Thoracic aorta (tissue), 2 donors: ENCODE data around the gene CNPPD1. TPM values are rescaled to one million over a fixed set of nuclear protein-coding genes. Genes with fewer than 3 reads are reported as not detected.

ENCODE experiments used
- ATAC-seq: fragments of 150-250 bp; one replicate; pipeline ENCODE4 v1.8.0; 2017; ENCODE audit warnings: low read depth; ENCODE audit not compliant: insufficient number of reproducible peaks, low FRiP score
- DNase-seq: peaks from one replicate; pipeline ENCODE4 v3.0.0-alpha.2; 2020; ENCODE audit warnings: low spot score
- H3K27ac ChIP-seq, 2 donors: fragments of 200-600 bp; sonication (generic); 1 replicate in 1 of 2; 2 replicates in 1 of 2; pipeline ENCODE4 v1.5.1; 2016; ENCODE audit warnings: mild to moderate bottlenecking in 2 of 2, moderate library complexity in 2 of 2
- H3K27me3 ChIP-seq: fragments of 200-600 bp; sonication (generic); replicated peaks from 2 replicates; pipeline ENCODE4 v1.6.0; 2016; ENCODE audit warnings: mild to moderate bottlenecking; ENCODE audit not compliant: insufficient read depth
- H3K36me3 ChIP-seq: fragments of 200-600 bp; sonication (generic); one replicate; pipeline ENCODE4 v1.5.1; 2016
- H3K4me1 ChIP-seq, 2 donors: fragments of 200-600 bp; sonication (generic); 1 replicate in 1 of 2; 2 replicates in 1 of 2; pipeline versions ENCODE4 v1.5.1 to v1.6.0; 2016; ENCODE audit warnings: low read depth in 2 of 2, mild to moderate bottlenecking in 1 of 2; ENCODE audit not compliant: control insufficient read depth in 1 of 2
- H3K4me3 ChIP-seq: fragments of 200-600 bp; sonication (generic); 2 replicates; pipeline ENCODE4 v1.5.1; 2016; ENCODE audit warnings: mild to moderate bottlenecking
- H3K9me3 ChIP-seq: fragments of 200-600 bp; sonication (generic); 2 replicates; pipeline ENCODE4 v1.5.1; 2016
- CTCF ChIP-seq: fragments of 200-600 bp; sonication (generic); IDR thresholded peaks from one replicate; pipeline ENCODE4 v1.5.1; 2019; ENCODE audit warnings: antibody characterized with exemption
- total RNA-seq, 2 donors: library from RNA; depleted of rRNA; stranded (reverse); fragments of >200 nt; gene quantifications; one replicate each; pipeline versions ENCODE4 v1.1.0 to v1.2.3, GENCODE V29; 2016

The CNPPD1 gene
- total RNA-seq, 2 donors from 2014 or later = 31.9 to 51.0 TPM

DNA sequence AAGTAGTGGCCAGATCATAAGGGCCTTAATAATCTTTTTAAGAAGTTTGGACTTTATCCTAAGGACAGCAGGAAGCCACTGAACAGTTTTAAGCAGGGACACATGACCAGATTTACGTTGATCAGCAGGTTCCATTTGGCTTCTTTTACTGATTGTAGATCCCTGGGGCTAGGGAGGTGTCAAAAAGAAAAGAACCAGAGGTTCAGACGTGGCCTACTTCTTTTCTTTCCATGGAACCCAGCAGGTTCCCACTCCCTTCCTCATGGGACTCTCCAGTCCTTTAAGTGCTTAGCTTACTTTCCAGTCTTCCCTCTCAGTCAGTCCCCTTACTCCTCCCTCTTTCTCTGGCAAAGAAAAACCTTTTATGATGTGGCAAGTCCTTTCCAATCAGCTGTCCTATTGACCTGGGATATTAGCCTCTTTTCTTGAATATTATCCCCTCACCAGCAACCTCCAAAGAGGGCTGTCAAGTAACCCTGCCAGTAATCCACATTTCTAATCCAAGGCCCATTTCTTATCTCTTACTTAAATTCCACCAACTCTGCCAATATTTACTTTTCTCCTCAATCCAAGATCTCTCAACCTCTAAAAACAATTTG lies 49.6 kb downstream of the CNPPD1 start:
- peaks cover 4 to 28% of the 10 kb centered on the region in 2 donors for H3K4me1 ChIP-seq
- no peak for DNase-seq
- H3K27me3 ChIP-seq = no peaks in the 10 kb centered on the region
- no peak overlapping the region for H3K27ac ChIP-seq
- H3K4me3 ChIP-seq = no peak overlapping the region
- H3K36me3 ChIP-seq = no peaks in the 10 kb centered on the region
- no peak for TF ChIP-seq CTCF
- ATAC-seq = no peak
- H3K9me3 ChIP-seq = no peaks in the 10 kb centered on the region

DNA sequence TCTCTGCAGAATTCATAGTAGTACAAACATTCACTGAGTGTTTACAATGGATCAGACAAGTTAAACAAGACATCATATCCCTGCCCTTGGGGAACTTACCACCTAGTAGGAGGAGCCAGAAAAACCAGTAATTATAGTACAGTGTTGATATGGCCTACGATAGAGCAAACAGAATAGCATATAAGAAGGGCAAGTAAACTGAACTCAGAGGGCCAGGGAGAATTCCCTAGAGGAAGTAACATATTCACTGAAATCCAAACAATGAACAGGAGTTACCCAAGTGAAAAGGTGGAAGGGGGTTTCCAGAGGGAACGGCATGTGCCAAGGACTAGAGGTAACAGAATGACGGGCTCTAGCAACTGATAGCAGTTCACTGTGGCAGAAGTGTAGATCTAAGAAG lies 50.2 kb downstream of the CNPPD1 start:
- no peak for TF ChIP-seq CTCF
- no peaks in the 10 kb centered on the region for H3K36me3 ChIP-seq
- ATAC-seq (no peak), DNase-seq (no peak)
- H3K27me3 ChIP-seq = no peaks in the 10 kb centered on the region
- H3K27ac ChIP-seq = no peak overlapping the region
- no peaks in the 10 kb centered on the region for H3K9me3 ChIP-seq
- H3K4me3 ChIP-seq = no peak overlapping the region
- H3K4me1 ChIP-seq = peaks cover 4 to 28% of the 10 kb centered on the region in 2 donors

DNA sequence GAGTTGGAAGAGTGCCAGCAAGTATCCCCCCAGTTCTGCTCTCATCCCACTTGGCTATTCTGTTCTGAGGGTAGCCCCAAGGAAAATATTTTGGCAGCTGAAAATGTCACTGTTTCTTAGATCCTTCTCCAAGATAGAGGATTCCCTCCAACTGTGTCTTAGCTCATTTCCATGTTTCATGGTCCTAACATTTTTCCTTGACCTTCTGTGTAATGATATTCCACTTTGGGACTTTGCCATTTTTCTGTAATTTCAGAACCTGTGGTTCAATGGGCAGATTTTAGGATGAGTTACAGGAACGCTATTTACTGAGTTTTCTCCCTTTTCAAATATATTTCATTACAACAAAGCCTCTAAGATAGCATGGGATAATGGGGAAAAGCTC lies 50.8 kb downstream of the CNPPD1 start:
- DNase-seq (no peak), ATAC-seq (no peak)
- Histone ChIP-seq H3K9me3 (no peaks in the 10 kb centered on the region), H3K27me3 (no peaks in the 10 kb centered on the region), H3K4me3 (no peak overlapping the region), H3K36me3 (no peaks in the 10 kb centered on the region), H3K27ac (no peak overlapping the region), H3K4me1 (peaks cover 4 to 28% of the 10 kb centered on the region in 2 donors)
- no peak for TF ChIP-seq CTCF

GRCh38 chr2:219125225-219125885 lies 51.4 kb downstream of the CNPPD1 start:
- H3K4me1 ChIP-seq = peaks cover 4 to 28% of the 10 kb centered on the region in 2 donors
- DNase-seq (no peak), ATAC-seq (no peak)
- H3K27ac ChIP-seq = no peak overlapping the region
- H3K4me3 ChIP-seq = no peak overlapping the region
- H3K36me3 ChIP-seq = no peaks in the 10 kb centered on the region
- no peaks in the 10 kb centered on the region for H3K27me3 ChIP-seq
- no peak for TF ChIP-seq CTCF
- no peaks in the 10 kb centered on the region for H3K9me3 ChIP-seq

- Histone ChIP-seq H3K9me3 (no peaks in the 10 kb centered on the region), H3K4me3 (no peak overlapping the region), H3K27ac (no peak overlapping the region), H3K4me1 (peaks cover 4 to 22% of the 10 kb centered on the region in 2 donors), H3K36me3 (no peaks in the 10 kb centered on the region), H3K27me3 (no peaks in the 10 kb centered on the region)
- no peak for TF ChIP-seq CTCF
- no peak for ATAC-seq
- DNase-seq = no peak
Observed at GRCh38 chr2:219124381-219125110, 52.2 kb downstream of the CNPPD1 start.
